ENCODE measurements around the gene CFAP161.

The CFAP161 gene

GRCh38 chr15:81133782-81134461 lies at the start of gene CFAP161:
Gene CFAP161 (plus strand): TSS chr15:81134270. CDS start chr15:81134330, 60 bp downstream.
- DNase-seq (ENCODE audit: extremely low read depth, low read depth): no peak
- no peak; the same call in 1 of the 2 replicates for TF ChIP-seq CTCF (IDR thresholded peaks at IDR 0.05; ENCODE audit: low read depth, low read length)

- no peak for TF ChIP-seq CTCF (IDR thresholded peaks at IDR 0.05; ENCODE audit: low read depth, low read length)
These were observed 49.4 kb upstream of the CFAP161 start for GRCh38 chr15:81084716-81085115.

GRCh38 chr15:81085213-81085612 lies 48.9 kb upstream of the CFAP161 start:
- no peak for DNase-seq (ENCODE audit: extremely low read depth, low read depth)
- no peak for TF ChIP-seq CTCF (IDR thresholded peaks at IDR 0.05; ENCODE audit: low read depth, low read length)

More at GRCh38 chr15:81084716-81085115, 49.4 kb upstream of the CFAP161 start:
- no peak for DNase-seq (ENCODE audit: extremely low read depth, low read depth)

GRCh38 chr15:81085898-81086297 lies 48.2 kb upstream of the CFAP161 start:
- DNase-seq (ENCODE audit: extremely low read depth, low read depth): no peak
- TF ChIP-seq CTCF (IDR thresholded peaks at IDR 0.05; ENCODE audit: low read depth, low read length): no peak

- TF ChIP-seq CTCF (IDR thresholded peaks at IDR 0.05; ENCODE audit: low read depth, low read length): no peak
- DNase-seq (ENCODE audit: extremely low read depth, low read depth): no peak
These were observed 47.0 kb upstream of the CFAP161 start for GRCh38 chr15:81087066-81087465.

- no peak for TF ChIP-seq CTCF (IDR thresholded peaks at IDR 0.05; ENCODE audit: low read depth, low read length)
- no peak for DNase-seq (ENCODE audit: extremely low read depth, low read depth)
These were observed 46.4 kb upstream of the CFAP161 start for GRCh38 chr15:81087694-81088093.

GRCh38 chr15:81088470-81089013 lies 45.5 kb upstream of the CFAP161 start:
- DNase-seq (ENCODE audit: extremely low read depth, low read depth): no peak
- TF ChIP-seq CTCF (IDR thresholded peaks at IDR 0.05; ENCODE audit: low read depth, low read length): no peak
